ENCODE results near the gene LIMS1.

LIMS1 gene

GRCh38 chr2:108560241-108560811 lies 26.1 kb downstream of the LIMS1 start:
- H3K4me3 ChIP-seq (ENCODE audit: low read length), result no peak overlapping the region
- no peak for DNase-seq (ENCODE audit: low read depth)
- no peak for TF ChIP-seq CTCF (conservative IDR thresholded peaks at IDR 0.05; ENCODE audit: low read depth, low read length)

- no peak overlapping the region for H3K4me3 ChIP-seq (ENCODE audit: low read length)
- no peak for DNase-seq (ENCODE audit: low read depth)
- no peak for TF ChIP-seq CTCF (conservative IDR thresholded peaks at IDR 0.05; ENCODE audit: low read depth, low read length)
Measured at GRCh38 chr2:108560895-108561530, 26.7 kb downstream of the LIMS1 start.

GRCh38 chr2:108562274-108562673 lies 28.0 kb downstream of the LIMS1 start:
- no peak for DNase-seq (ENCODE audit: low read depth)
- TF ChIP-seq CTCF (conservative IDR thresholded peaks at IDR 0.05; ENCODE audit: low read depth, low read length), result no peak
- no peak overlapping the region for H3K4me3 ChIP-seq (ENCODE audit: low read length)

- no peak for DNase-seq (ENCODE audit: low read depth)
- TF ChIP-seq CTCF (conservative IDR thresholded peaks at IDR 0.05; ENCODE audit: low read depth, low read length), result no peak
- H3K4me3 ChIP-seq (ENCODE audit: low read length), result no peak overlapping the region
Measured at GRCh38 chr2:108564510-108564909, 30.2 kb downstream of the LIMS1 start.

- no peak overlapping the region for H3K4me3 ChIP-seq (ENCODE audit: low read length)
- TF ChIP-seq CTCF (conservative IDR thresholded peaks at IDR 0.05; ENCODE audit: low read depth, low read length), result no peak
- no peak for DNase-seq (ENCODE audit: low read depth)
Measured at GRCh38 chr2:108565778-108566375, 31.6 kb downstream of the LIMS1 start.

- DNase-seq (ENCODE audit: low read depth), result no peak
- TF ChIP-seq CTCF (conservative IDR thresholded peaks at IDR 0.05; ENCODE audit: low read depth, low read length), result no peak
- no peak overlapping the region for H3K4me3 ChIP-seq (ENCODE audit: low read length)
Measured at GRCh38 chr2:108570416-108570815, 36.1 kb downstream of the LIMS1 start.

GRCh38 chr2:108571286-108571685 lies 37.0 kb downstream of the LIMS1 start:
- H3K4me3 ChIP-seq (ENCODE audit: low read length), result no peak overlapping the region
- DNase-seq (ENCODE audit: low read depth), result no peak

More at GRCh38 chr2:108571286-108571685, 37.0 kb downstream of the LIMS1 start:
- TF ChIP-seq CTCF (conservative IDR thresholded peaks at IDR 0.05; ENCODE audit: low read depth, low read length), result no peak
